HG03354 (cell line): ENCODE measurements around the gene CDK5RAP1.
"Not testable (repeated sequence)": the region's sequence is repeated elsewhere in the genome, so short reads cannot be mapped to it uniquely, and the experiment has no call there.

Source experiments
- ATAC-seq: cut with Tn5 transposase; IDR thresholded peaks from one replicate; pipeline ENCODE4 v1.9.1; 2021; ENCODE audit warnings: mild to moderate bottlenecking; ENCODE audit not compliant: unreplicated experiment, poor library complexity, severe bottlenecking

CDK5RAP1 gene, protein sequence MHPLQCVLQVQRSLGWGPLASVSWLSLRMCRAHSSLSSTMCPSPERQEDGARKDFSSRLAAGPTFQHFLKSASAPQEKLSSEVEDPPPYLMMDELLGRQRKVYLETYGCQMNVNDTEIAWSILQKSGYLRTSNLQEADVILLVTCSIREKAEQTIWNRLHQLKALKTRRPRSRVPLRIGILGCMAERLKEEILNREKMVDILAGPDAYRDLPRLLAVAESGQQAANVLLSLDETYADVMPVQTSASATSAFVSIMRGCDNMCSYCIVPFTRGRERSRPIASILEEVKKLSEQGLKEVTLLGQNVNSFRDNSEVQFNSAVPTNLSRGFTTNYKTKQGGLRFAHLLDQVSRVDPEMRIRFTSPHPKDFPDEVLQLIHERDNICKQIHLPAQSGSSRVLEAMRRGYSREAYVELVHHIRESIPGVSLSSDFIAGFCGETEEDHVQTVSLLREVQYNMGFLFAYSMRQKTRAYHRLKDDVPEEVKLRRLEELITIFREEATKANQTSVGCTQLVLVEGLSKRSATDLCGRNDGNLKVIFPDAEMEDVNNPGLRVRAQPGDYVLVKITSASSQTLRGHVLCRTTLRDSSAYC

DNA sequence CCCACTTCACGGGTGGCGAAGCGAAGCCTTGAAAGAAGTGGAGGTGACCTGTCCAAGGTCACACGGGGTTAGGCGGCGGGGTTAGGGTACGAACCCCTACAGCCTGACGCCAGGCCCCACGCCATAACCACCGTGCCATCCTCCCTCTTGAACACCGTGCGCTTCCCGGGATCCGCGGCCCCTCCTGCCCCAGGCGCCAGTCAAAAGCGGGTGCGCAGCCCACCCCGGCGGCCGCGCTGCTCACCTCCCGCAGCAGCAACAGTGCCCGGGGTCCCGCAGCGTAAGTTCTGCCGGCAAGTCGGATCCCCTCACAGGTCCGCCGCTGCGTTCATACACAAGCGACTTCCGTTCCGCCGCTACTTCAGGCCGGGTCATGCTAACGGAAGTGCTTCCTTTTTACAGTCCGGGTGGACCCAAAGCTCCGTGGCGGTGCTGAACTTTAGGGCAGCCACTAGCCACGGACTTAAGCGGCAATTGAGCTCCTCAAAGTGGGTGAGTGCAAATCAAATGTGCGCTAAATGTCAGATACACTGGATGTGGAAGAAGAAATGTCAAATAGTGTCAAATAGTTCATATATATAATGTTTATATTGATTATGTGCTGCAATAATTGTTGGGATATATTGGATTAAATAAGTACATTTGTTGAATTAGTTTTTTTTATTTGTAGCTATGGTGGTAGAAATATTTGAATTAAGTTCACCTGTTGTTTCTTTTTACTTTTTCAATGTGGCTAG, at the start of gene CDK5RAP1:
TSS of gene CDK5RAP1 (minus strand) at position 336 of the 737 bp plus-strand sequence. CDS start 4,455 bp downstream, outside the sequence.
- peak; percentile 91 for ATAC-seq

DNA sequence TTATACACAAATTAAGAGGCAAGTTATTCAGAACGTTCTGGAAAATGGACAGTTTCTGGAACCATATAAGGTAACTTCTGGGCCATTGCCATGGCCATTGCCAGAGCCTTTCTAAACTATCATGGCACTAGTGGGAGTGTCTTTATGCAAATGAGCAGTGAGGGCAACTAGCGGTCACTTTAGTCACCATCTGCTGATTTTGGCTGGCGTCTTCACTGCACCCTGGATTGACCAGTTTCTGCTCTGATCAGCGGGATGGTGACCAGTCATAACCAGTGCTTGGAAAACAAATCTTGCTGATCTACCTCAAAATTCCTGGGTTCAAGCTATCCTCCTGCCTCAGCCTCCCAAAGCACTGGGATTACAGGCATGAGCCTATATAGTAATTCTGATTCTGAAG, 49.5 kb upstream of the CDK5RAP1 start:
- ATAC-seq = no peak

DNA sequence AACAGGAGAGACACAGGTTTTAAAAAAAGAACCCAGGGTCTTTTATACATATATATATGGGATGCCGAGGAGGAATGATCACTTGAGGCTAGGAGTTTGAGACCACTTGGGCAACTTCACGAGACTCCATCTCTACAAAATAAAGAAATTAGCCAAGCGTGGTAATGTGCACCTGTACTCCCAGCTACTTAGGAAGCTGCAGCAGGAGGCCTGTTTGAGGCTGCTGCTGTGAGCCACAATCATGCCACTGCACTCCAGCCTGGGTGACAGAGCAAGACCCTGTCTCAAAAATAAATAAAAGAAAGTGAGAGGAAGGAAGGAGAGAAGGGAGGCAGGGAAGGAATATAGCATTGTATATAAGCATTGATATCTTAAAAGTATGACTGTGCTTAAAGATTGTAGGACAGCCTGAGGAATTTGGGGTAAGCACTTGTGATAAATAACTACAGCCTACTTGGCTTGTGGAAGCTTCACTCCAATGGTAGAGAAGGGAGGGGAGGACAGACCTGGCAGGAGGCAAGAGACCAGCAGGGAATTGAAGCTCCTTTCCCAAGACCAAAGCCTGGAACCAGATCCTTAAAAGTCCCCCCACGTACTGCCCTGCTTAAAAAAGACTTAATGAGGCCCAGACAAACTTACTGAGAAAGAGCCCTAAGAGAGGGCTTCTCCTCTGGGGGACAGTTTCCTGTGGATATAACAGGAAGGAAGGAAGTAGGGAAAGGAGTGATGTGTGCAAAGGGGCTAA, 44.7 kb upstream of the CDK5RAP1 start:
- ATAC-seq = no peak

DNA sequence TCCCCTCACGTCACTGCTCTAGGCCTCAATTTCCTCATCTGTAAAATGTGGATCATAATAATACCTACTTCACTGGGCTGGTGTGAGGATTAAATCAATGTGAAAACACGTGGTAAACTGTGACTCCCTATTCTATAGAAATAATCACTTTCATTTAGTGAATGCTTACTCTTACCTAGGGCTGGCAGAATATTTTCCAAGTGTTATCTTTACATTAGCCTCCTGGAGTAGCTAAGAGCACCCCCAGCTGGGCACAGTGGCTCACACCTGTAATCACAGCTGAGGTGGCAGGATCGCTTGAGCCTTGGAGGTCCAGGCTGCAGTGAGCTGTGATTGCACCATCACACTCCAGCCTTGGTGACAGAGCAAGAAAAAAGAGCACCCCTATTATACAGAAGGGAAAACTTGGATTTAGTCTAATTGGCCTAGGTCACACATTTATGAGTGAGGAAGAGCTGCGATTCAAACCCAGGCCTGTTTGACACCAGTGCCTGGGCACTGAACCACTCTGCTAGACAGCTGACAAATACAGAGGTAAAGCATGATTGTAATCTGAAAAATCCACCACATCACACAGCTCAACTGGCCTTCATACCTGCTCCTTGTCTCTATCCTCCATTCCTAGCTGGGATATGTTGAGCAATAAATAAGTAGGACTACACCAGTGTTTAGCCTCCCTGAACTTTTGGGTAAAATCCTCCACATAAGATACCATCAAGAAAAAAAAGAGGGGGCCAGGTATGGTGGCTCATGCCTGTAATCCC, 43.7 kb upstream of the CDK5RAP1 start:
- ATAC-seq = no peak

DNA sequence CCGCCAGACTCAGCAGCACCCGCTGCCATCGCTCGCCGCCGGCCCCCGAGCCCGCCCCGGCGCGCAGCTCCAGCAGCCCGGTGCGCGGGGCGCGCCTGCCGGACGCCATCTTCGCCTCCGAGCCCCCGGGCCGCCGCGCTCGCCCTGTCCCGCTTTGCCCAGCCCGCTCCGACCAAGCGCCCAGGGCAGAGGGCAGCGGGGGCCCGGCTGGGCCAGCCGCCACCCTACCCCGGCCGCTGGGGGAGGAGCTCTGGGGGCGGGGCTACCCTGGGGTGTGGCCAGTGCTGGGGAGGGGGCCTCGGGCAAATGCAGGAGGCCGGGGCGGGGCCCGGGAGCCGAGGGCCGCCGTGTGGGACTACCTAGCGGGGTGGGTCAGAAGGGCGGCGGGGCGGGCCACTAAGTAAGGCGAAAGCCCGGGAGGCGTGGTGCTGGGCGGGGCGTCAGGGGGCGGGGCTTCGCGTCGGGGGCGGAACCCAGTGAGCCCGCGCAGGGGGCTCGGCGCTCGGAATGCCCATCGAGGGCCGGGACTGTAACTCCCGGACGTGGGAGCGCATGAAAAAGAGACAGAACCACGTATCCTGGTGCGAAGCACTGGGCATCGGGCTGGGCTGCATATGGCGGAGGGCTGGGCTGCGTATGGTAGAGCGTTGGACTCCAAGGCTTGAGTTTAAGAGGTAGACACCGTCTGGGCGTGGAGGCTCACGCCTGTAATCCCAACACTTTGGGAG, 42.4 kb upstream of the CDK5RAP1 start, which contains the start of gene SNTA1:
TSS of gene SNTA1 (minus strand) at position 252 of the 728 bp plus-strand sequence. CDS start at position 109, 143 bp downstream.
- ATAC-seq = no peak

DNA sequence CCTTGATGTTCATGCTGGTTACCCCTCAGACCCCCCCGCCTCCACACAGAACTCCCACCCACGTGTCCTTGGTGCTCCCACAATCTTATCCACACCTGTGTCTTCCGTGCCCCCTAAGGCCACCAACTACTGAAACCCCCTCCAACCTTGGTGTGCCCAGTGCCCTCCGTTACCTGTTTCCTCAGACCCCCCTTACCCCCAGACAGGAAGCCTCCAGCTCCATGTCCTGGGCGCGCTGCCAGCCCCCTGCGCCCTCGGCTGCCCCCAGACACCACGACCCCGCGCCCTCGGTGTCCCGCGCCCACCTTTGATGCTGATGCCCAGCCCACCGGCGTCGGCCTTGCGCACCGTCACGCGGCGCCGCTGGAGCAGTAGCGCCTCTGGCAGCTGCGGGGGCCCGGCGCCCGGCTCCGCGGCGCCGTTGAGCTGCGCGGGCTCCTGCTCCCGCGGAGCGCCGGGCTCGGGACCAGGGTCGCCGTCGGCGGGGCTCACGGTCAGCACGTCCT, 41.7 kb upstream of the CDK5RAP1 start:
- ATAC-seq = no peak

DNA sequence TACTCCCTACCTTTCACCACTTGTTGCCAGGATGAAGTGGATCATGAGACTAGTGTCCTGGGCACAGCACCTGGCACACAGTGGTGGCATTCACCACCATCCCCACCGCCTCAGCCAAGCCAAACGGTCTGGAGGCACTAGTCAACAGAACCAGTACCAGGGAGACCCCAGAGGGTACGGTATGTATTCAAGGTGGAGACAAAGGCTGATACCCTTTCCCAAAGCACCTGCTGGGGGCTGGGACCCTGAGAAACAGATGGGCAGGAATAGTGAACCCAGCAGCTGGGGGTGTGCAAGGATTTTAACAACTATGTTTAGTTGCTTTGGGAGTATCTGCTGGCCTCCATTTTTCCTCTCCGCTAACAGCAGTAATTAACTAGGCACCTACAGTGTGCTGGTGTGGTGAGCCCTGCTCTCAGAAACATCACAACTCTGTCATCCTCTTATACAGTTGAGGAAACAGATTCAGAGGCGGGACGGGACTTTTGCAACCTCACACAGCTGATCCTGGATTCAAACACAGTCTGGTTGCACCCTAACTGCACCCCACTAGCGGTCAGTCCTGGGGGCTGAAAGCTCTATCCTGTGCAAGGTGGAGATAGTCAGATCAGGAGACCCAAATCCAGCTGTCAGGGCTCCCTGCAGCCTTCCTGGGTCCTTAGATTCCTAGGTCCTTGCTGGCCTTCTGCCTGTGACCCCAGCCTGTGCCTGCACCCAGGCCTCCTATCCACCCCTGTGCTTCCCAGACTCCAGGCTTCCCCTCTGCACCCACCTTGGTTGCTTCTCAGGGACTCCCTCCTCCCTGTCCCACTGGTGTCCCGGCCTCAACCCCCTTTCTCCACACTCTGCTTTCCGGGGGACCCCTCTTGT, 41.1 kb upstream of the CDK5RAP1 start:
- ATAC-seq = no peak

DNA sequence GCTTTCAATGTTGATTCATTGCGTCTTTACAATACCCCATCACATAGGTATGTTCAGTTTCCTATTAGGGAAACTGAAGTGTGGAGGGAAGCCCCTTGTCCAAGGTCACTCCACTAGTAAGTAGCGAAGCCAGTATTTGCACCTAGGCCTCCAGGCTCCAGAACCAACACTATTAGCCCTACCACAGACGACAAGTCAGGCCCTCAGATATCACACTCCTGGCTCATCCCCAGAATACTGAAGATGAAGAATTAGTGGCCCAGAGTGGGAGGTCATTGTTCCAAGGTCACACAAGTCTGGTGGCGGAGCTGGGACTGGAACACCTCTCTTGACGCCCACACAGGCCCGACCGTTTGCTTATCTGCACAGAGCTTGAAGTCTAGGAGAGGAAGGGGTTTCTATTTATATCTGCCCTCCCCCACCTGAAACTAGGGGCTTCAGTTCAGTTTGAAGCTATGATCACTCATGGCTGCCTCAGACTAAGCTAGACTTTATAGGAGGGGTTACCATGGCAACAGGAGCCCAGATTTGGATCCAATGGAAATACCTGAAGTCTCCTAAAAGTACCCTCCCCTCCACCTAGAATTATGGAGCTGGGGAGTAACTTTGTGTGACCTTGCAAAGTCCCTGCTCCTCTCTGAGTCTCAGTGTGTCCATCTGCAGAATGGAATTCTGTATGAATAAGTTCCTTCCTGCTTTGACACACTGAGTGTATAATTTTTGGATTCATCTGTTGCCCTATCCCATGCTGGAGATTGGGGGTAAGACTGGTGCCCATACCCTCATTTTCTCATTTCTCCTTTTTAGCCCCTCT, 40.0 kb upstream of the CDK5RAP1 start:
- no peak for ATAC-seq

DNA sequence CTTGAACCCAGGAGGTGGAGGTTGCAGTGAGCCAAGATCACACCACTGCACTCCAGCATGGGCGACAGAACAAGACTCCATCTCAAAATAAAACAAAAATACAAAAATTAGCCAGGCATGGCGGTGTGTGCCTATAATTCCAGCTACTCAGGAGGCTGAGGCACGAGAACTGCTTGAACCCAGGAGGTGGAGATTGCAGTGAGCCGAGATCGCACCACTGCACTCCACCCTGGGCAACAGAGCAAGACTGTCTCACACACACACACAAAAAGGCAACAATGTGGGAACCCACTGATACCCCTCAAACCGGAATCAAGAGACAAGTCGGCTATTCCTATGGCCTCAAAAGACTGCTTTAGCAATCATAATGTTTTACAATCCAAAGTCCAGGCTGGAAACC, 39.2 kb upstream of the CDK5RAP1 start:
- not testable (repeated sequence) for ATAC-seq

DNA sequence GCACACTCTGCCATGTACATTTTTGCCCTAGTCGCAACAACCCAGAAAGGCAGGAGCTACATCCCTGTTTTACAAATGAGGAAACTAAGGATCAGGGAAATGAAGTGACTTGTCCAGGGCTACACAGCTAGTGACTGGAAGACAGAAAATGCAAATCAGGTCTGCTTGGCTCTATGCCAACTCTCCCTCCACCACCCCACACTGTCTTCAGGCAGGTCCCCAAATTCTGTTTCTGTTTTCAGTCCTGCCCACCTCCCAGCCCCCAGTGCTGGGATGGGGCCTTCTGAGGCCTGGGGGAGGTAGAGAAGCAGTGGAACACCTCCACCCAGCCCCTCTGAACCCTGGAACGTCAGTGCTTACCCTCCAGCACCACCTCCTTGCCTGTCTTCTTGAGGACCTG, 37.2 kb upstream of the CDK5RAP1 start:
- no peak for ATAC-seq

DNA sequence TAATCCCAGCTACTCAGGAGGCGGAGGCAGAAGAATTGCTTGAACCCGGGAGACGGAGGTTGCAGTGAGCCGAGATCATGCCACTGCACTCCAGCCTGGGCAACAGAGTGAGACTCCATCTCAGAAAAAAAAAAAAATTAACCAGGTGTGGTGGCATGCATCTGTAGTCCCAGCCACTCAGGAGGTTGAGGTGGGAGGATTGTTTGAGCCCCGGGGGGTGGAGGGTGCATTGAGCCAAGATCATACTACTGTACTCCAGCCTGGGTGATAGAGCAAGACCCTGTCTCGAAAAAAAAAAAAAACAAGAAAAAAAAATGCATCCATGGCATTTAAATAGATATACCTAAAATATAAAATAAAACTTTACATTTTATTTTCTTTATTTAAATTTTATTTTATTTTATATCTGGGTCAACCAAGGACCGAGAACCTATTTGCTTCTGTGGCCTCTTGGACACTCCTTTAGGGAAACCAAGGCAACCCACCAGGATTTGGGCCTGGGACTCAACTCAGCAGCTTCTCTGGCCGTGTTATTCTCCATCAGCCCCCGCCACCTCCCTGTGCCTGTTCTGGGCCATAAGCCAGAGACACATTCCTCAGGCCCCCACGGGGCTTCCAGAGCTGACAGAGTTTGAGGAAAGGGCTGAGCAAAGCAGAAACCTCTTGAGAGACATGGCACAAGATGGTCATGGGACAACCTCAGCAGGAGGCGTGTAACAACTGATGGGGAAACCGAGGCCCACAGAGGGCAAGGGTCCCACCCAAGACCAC, 36.0 kb upstream of the CDK5RAP1 start:
- no peak for ATAC-seq

DNA sequence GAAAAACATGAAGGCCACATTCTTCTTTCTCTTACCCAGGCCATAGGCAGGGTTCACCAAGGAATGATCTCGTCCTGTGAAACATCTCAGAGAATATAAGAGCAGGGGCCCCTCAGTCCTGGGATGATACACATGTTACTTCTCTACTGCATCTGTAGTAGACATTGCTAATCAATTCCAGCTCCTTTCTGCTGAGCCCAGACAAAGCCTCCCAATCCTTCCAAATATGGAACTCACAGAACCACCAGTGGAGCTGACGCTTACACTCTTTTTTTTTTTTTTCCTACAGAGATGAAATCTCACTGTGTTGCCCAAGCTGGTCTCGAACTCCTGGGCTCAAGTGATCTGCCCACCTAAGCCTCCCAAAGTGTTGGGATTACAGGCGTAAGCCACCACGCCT, 33.1 kb upstream of the CDK5RAP1 start:
- no peak for ATAC-seq

DNA sequence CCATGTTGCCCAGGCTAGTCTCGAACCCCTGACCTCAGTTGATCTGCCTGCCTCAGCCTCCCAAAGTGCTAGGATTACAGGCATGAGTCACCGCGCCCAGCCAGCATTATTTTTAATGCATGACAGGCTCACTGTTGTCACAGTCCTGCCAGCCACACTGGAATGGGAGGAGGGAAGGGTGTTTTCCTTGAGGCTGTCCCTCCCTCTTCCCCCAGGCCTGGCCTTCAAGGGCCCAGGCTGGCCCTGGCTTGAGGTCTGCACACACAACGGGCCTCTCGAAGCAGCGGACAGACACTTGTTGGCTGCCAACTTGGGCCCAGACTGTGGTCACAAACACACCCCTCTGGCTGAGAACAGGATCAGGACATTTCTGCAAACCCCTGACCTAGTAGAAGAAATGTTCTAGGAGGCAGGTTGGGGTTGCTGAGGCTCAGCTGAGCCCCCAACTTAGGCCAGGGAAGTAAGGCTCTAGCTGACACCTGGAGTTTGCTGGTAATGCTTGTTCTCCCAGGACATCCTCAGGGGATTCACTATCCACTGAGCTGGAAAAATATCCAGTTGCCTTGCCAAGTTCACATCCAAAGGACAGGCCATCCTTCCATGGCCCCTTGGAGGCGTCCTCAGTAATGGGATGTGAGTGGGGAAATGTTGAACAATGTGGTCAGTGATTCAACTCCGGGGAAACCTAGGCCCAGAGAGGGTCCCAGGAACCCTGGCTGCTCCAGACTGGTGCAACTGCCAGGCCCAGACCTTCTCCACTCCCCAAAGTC, 32.3 kb upstream of the CDK5RAP1 start:
- ATAC-seq = no peak

DNA sequence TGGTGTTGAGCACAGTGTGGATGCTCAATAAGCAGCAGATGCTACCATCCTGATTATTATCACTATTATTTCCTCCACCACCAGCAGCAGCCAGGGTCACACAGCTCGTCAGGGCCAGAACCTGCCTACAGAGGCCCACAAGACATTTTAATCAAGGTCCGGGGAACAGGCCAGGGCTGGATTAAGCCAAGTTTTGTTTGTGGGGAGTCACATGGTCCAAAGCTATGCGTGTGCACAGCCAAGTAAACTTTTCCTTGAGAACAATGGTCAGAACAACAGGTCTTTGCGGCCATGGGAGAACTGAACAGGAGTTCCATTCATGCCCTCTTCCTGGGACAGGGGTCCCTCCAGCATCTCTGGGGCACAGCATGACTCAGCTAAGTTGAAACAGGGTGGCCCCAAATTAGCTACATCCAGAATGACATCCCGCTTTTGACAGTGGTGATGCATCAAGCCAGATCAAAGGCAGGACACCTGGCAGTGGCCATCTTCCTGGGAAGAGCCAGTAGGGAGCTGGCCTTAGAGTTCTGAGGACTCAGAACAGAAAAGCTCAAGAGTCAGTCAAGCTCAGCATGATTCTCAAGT, 30.6 kb upstream of the CDK5RAP1 start:
- no peak for ATAC-seq

DNA sequence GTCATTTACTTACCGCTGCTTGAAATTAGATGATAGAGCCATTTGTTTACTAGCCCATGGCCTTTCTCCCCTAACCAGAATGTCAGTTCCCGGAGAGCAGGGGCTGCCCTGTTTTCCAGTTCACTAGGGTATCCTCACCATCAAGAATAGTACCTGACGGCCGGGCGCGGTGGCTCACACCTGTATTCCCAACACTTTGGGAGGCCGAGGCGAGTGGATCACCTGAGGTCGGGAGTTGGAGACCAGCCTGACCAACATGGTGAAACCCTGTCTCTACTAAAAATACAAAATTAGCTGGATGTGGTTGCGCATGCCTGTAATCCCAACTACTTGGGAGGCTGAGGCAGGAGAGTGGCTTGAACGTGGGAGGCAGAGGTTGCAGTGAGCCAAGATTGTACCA, 22.6 kb upstream of the CDK5RAP1 start:
- not testable (repeated sequence) for ATAC-seq
